Right lobe of liver (tissue), 4 donors: ENCODE measurements around the gene STRAP.

Experiments
- POLR2A ChIP-seq: fragments of 450-650 bp; IDR thresholded peaks from one replicate; pipeline ENCODE4 v1.6.1; 2017; ENCODE audit warnings: antibody characterized with exemption, mild to moderate bottlenecking
- TF ChIP-seq, protein P1 (sequence below), 4 donors: fragments of 200-600 bp in 3 of 4; fragments of 450-650 bp in 1 of 4; IDR thresholded peaks; one replicate each; pipeline versions ENCODE4 v1.5.1 to v1.8.0; 2016 to 2022; ENCODE audit warnings: antibody characterized with exemption in 4 of 4, mild to moderate bottlenecking in 2 of 4
- donor health status: DM: no; HTN: no; CAD: no.
- donor health status: DM: no; HTN: no; CAD: no.
- donor health status: DM: no; HTN: yes; CAD: no.

DNA sequence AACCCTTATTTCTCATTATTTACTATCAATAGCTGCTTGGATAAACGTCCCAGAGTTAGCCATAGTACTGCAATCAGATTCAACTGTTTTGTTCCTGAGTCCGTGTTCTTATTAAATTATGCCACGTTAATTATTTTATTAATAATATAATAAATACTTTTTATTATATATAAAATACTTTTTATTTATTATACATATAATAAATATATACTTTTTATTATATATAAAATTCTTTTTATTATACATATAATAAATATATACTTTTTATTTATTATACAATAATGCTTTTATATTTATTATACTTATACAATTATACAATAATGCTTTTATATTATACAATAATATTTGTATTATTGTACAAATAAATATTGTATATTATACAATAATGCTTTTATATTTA, 11.1 kb downstream of the STRAP start:
- TF ChIP-seq, protein P1, sequence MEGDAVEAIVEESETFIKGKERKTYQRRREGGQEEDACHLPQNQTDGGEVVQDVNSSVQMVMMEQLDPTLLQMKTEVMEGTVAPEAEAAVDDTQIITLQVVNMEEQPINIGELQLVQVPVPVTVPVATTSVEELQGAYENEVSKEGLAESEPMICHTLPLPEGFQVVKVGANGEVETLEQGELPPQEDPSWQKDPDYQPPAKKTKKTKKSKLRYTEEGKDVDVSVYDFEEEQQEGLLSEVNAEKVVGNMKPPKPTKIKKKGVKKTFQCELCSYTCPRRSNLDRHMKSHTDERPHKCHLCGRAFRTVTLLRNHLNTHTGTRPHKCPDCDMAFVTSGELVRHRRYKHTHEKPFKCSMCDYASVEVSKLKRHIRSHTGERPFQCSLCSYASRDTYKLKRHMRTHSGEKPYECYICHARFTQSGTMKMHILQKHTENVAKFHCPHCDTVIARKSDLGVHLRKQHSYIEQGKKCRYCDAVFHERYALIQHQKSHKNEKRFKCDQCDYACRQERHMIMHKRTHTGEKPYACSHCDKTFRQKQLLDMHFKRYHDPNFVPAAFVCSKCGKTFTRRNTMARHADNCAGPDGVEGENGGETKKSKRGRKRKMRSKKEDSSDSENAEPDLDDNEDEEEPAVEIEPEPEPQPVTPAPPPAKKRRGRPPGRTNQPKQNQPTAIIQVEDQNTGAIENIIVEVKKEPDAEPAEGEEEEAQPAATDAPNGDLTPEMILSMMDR (IDR thresholded peaks at IDR 0.05) = no peak
- no peak for TF ChIP-seq POLR2A
